ENCODE data around the gene SIRT6.
A peak's percentile ranks its signal among the peaks of the same experiment; 100 is the strongest.
"Not testable (repeated sequence)": the region's sequence is repeated elsewhere in the genome, so short reads cannot be mapped to it uniquely, and the experiment has no call there.

SIRT6 gene

DNA sequence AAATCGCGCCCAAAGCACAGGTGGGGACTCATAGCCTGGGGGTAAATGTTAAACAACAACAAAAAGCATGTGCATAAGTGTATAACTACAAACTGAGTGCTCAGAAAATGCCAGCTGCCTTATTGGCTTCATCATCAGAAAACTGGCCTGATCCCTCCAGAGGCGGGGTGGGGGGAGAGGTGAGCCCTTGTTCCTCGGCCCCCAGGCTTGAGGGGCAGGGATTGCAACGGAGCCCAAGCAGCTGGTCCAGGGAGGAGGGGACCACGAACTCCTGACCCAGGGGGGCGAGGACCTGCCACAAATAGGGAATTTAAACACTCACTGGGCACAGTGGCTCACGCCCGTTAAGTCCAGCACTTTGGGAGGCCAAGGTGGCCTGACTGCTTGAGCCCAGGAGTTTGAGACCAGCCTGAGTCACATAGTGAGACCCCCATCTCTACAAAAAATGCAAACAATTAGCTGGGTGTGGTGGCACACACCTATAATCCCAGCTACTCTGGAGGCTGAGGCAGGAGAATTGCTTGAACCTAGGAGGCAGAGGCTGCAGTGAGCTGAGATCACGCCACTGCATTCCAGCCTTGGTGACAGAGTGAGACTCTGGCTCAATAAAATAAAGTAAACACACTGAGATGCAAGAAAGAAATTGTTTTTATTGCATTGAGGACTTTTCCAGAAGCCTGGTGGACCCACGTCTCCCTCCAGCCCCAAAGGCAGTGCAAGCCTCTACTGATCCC lies 8.7 kb downstream of the SIRT6 start:
- no peak for DNase-seq

GRCh38 chr19:4172861-4173473 lies 9.4 kb downstream of the SIRT6 start:
- no peak for DNase-seq

DNA sequence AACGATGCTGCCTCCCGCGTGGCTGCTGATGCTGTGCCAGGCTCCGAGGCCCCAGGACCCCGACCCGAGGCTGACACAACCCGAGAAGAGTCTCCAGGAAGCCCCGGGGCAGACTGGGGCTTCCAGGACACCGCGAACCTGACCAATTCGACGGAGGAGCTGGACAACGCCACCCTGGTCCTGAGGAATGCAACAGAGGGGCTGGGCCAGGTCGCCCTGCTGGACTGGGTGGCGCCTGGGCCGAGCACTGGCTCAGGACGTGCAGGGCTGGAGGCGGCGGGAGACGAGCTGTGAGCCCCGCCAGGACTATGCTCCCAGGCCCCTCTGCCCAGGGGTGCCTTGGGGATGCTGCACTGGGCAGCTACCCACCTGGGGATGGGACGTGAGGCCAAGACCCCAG lies 10.7 kb downstream of the SIRT6 start:
- DNase-seq: no peak

- no peak for DNase-seq
Measured at GRCh38 chr19:4164262-4164661, 18.1 kb downstream of the SIRT6 start.

- DNase-seq: no peak
Measured at GRCh38 chr19:4161415-4162077, 20.8 kb downstream of the SIRT6 start.

- DNase-seq: not testable (repeated sequence)
Measured at GRCh38 chr19:4157971-4158370, 24.4 kb downstream of the SIRT6 start.

GRCh38 chr19:4157164-4157563 lies 25.2 kb downstream of the SIRT6 start:
- no peak for DNase-seq

GRCh38 chr19:4154571-4155312 lies 27.6 kb downstream of the SIRT6 start:
- no peak for DNase-seq

DNA sequence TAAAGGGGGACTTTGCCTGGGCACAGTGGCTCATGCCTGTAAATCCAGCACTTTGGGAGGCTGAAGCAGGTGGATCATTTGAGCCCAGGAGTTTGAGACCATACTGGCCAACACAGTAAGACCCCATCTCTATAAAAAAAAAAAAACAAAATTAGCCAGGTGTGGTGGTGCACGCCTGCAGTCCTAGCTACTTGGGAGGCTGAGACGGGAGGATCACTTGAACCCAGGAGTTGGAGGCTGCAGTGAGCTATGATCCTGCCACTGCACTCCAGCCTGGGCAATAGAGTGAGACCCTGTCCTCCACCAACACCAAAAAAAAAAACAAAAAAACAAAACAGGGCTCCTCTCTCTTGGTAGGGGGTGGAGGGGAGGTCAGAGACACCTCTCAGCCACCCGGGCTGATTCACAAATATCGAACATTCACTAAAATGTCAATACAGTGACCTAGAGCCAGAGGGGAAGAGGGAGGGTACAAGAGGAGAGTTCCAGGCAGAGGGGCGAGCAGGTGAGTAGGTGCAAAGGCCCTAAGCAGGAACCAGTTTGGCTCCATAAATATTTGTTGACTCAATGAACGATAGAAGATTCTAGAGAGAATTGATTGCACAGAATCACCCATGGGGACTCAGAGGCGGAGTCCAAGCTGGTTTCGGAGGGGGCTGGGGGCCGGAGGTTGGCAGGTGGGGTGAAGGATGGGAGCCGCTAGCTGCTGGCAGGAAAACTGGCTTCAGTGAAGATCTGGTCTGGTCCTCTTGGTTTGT lies 29.9 kb downstream of the SIRT6 start:
- DNase-seq: no peak

DNA sequence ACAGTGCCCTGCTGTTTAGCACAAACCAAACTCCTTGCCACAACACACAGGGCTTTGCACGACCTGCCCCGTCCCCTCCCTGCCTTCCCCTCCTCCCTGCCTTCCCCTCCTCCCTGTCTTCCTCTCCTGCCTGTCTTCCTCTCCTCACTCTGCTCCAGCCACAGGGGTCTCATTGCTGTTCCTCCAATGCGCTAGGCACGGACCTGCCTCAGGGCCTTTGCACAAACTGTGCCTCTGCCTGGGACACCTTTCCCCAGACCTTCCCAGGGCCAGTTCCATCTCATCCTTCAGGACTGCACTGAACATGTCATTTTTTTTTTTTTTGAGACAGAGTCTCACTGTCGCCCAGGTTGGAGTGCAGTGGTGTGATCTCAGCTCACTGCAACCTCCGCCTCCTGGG lies 30.7 kb downstream of the SIRT6 start:
- no peak for DNase-seq

DNA sequence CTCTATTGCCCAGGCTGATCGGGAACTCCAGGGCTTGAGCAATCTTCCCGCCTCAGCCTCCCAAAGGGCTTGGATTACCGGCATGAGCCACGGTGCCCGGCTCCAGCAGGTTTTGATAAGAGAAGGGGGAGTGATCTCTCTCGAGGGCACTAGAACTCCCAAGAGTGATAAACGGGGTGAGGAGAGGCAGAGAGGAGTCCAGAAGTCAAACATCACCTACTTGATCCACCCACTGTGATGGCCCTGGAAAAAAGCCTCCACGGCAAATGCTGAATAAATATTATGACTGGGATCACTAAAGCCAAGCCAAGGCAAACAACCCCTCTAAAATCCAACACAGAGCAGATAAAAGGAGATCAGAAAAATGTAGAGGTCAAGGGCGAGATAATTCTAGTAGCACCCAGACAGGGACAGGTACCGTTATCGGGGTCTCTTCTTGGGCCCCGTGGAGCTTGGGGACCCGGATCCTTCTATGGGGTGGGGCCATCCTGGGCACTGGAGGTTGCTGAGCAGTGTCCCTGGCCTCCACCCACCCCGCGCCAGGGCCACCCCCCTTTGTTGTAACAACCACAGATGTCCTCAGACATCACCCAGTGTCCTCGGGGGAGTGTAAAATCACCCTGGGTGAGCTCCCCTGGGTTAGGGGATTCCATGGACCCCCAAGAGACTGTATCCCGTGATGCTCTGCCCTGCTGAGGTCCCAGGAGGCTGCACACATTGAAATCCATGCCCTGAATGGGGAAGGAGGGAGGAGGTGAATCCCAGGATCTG lies 32.7 kb downstream of the SIRT6 start:
- peak; percentile 77 for DNase-seq

DNA sequence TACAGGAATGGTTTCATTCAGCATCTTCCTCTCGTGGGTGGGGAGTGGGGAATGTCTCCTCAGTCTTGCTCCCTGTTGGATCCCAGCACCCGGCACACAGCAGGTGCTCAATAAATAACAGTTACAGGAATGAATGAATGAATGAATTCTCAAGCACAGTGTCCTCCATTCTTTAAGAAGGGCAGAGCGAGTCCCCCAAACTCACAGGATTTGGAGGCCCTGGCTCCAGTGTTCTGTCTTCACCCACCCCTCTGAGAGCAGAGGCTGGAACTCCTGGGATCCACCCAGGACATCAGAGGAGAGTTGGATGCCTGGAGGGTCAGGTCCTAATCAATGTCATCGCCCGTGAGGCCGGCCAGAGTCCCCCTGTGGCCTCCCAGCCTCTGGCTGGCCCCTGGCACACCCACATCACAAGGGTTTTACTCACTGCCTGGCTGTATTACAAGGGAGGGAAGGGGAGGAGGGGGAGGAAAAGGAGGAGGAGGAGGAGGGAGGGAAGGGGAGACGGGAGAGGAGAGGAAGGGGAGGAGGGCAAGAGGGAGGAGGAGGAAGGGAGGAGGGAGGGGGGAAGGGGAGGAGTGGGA lies 37.6 kb downstream of the SIRT6 start:
- no peak for DNase-seq

DNA sequence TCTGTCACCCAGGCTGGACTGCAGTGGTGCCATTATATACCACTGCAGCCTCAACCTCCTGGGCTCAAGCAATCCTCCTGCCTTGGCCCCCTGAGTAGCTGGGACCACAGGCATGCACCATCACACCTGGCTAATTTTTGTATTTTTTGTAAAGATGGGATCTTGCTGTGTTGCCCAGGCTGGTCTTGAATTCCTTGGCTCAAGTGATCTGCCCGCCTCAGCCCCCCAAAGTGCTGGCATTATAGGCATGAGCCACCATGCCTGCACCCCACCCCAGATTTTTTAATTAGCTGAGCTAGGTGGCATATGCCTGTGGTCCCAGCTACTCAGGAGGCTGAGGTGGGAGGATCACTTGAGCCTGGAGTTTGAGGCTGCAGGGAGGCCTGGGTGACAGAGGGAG lies 39.4 kb downstream of the SIRT6 start:
- not testable (repeated sequence) for DNase-seq

DNA sequence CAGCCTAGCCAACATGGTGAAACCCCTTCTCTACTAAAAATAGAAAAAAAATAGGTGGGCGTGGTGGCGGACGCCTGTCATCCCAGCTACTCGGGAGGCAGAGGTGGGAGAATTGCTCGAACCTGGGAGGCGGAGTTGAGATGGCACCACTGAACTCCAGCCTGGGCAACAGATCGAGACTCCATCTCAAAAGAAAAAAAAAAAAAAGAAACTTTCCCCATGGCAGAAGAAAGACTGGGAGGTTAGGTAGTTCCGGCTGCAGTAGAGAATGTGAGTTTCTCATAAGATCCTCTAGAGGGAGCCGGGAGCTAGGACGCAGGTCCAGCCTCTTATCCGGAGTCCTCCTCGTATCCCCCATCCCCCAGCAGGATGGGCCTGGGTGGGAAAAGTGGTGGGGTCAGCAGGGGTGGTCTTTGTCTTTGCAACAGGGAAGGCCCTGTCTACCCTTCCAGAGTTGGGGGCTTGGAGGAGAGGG lies 42.1 kb downstream of the SIRT6 start:
- peak; percentile 8 for DNase-seq

DNA sequence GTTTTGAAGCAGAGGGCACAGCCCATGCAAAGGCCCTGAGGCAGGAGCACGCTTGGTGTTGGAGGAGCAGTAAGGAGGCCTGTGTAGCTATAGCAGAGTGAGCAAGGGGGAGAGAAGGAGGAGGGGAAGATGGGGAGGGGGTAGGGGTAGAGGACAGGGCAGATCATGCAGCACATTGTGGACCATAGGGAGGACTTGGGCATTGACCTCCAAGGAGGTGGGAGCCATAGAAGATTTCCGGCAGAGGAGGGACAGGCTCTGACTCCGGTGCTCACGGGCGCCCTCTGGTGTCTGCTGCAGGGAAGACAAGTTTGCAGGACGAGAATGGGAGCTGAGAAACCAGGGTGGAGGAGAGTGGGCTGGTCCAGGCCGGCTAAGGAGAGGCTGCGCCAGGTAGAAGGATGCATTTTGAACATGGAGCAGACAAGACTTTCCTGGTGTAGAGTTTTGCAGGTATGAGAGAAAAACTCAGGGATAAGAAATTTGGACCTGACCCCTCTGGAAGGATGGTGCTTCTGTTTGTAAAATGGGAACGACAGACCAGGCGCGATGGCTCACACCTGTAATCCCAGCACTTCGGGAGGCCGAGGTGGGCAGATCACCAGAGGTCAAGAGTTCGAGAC lies 42.6 kb downstream of the SIRT6 start:
- DNase-seq: peak; percentile 31

DNA sequence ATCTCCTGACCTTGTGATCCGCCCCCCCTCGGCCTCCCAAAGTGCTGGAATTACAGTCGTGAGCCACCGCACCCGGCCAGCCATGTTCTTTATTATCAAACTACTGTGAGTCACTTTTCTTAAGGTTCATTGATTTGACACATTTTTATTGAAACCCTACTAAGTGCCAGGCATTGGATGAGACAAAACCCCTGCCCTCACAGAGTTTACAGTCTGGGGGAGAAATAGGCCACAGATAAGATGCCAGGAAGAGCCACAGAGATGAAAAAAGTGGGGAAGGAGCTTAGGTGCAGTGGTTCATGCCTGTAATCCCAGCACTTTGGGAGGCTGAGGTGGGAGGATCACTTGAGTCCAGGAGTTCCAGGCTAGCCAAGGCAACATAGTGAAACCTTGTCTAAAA lies 43.9 kb downstream of the SIRT6 start:
- no peak for DNase-seq

DNA sequence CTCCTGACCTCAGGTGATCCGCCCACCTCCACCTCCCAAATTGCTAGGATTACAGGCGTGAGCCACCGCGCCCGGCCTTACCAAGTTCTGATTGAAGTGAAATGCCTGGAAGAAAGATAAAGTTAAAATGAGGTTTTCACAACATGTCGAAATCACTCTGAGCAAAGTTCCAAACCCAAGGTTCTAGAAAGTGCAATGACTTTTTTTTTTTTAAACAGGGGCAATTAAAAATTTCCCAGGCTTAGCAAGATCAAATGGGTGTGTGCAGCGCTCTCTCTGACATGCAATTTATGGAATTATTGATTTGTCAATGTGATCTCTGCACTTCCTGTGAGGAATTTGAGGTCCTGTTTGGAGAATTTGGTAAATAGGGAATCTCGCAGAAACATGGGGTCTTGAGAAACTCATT lies 45.7 kb downstream of the SIRT6 start:
- DNase-seq: no peak

GRCh38 chr19:4135386-4135785 lies 47.0 kb downstream of the SIRT6 start:
- not testable (repeated sequence) for DNase-seq

DNA sequence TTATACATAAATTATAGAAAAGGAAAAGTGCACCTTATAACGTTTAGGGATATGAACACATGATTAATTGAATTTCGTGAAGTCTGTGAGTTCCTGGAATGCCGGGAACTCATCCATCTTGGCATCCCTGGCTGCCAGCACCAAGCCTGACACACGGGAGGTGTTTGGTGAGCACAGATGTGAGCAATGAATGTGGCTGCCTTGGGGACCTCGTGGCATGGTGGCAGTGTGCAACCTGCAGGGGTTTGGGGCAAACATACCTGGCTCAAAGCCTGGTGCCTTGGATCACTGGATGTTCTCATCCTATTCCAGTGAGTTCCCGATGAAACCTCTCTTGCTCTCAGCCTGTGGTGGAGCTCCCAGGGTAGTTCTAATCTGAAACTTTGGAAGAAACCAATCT lies 48.0 kb downstream of the SIRT6 start:
- DNase-seq: no peak

DNA sequence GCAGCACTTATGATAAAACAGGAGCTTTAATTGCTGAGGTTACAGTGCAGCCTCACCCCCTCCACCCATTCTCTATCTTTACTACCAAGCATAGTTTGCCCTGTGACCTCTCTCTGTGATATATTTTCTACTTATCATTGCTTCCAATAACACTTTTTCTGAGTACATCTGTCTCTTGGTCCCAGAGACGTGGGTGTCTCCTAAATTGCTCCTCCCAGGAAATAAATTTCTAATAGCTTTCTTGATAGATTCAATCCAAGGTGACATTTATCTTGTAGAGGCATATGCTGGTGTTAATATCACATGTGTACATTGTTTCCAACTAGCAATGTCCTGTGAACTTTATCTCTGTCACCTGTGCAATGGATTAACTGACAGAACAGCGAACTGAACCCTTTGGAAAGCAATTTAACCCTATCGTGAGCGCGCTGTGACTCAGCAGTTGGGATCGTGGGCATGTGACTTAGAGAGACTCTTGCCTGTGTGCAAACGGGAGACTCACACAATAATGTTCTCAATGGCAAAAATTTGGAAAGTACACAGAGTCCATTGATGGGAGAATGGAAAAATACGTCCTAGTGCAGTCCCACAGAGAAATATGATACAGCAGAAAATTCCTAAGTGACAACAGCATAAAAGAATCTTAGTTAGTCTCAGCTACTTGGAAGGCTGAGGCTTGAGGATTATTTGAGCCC lies 51.5 kb downstream of the SIRT6 start:
- DNase-seq: no peak

Data from NCI-H2029 treated with DMSO at 0.1 percent for 48 hours (cell line).